SK-N-SH (cell line): ENCODE data around the gene KNDC1. TPM values are rescaled to one million over a fixed set of nuclear protein-coding genes. Genes with fewer than 3 reads are reported as not detected.
A peak's percentile ranks its signal among the peaks of the same experiment; 100 is the strongest.

Source experiments
- CTCF ChIA-PET: fragments of 300-600, 350-600 bp; formaldehyde crosslinking; extraction: SDS; loops from one replicate; lab custom pipeline; 2021; lab: Yijun Ruan, JAX
- POLR2A ChIA-PET: fragments of 350-600 bp; sonication (Branson Sonifier 250); formaldehyde crosslinking; extraction: SDS; loops from one replicate; lab custom pipeline; 2020; ENCODE audit warnings: antibody characterized with exemption, inconsistent platforms; lab: Yijun Ruan, JAX
- DNase-seq: peaks from one replicate; pipeline ENCODE4 v3.0.0; 2012
- H2AFZ ChIP-seq: fragments of 200-600 bp; sonication (generic); 2 replicates; pipeline ENCODE4 v1.8.1; 2016; ENCODE audit warnings: antibody characterized with exemption, mild to moderate bottlenecking, low read depth
- H3F3A ChIP-seq: fragments of 200-600 bp; sonication (generic); replicated peaks from 2 replicates; pipeline ENCODE3; 2016; ENCODE audit warnings: antibody characterized with exemption, mild to moderate bottlenecking; ENCODE audit not compliant: insufficient read depth
- H3K27ac ChIP-seq, 2 experiments: fragments of 200-500 bp in 1 of 2; fragments of 200-600 bp in 1 of 2; sonication (Bioruptor generic) in 1 of 2; sonication (generic), shearing (Covaris generic) in 1 of 2; 2 replicates each; pipeline versions ENCODE4 v1.5.1 to v1.6.1; 2014 to 2016; ENCODE audit warnings: low read depth in 2 of 2, inconsistent platforms in 1 of 2, low read length in 1 of 2, mild to moderate bottlenecking in 1 of 2, mixed read lengths in 1 of 2
- H3K27me3 ChIP-seq: fragments of 200-600 bp; sonication (generic), shearing (Covaris generic); 2 replicates; pipeline ENCODE4 v1.6.1; 2016; ENCODE audit warnings: mixed run types; ENCODE audit not compliant: insufficient read depth
- H3K36me3 ChIP-seq, 2 experiments: fragments of 200-500 bp in 1 of 2; fragments of 200-600 bp in 1 of 2; sonication (Bioruptor generic) in 1 of 2; sonication (generic) in 1 of 2; replicated peaks in 1 of 2; 2 replicates each; pipeline versions ENCODE3 to v1.5.1; 2014 to 2016; ENCODE audit warnings: low read length in 1 of 2, mild to moderate bottlenecking in 1 of 2; ENCODE audit not compliant: insufficient read depth in 2 of 2, control insufficient read depth in 1 of 2
- H3K4me1 ChIP-seq, 2 experiments: fragments of 200-500 bp in 1 of 2; fragments of 200-600 bp in 1 of 2; sonication (Bioruptor generic) in 1 of 2; sonication (generic), shearing (Covaris generic) in 1 of 2; 2 replicates each; pipeline versions ENCODE4 v1.5.1 to v1.6.1; 2014 to 2016; ENCODE audit warnings: low read depth in 1 of 2, low read length in 1 of 2, mixed run types in 1 of 2; ENCODE audit not compliant: insufficient read depth in 2 of 2, control insufficient read depth in 1 of 2
- H3K4me2 ChIP-seq: fragments of 200-600 bp; sonication (generic), shearing (Covaris generic); 2 replicates; pipeline ENCODE4 v1.6.1; 2017; ENCODE audit warnings: mixed run types
- H3K4me3 ChIP-seq, 2 experiments: fragments of 200-500 bp in 1 of 2; fragments of 200-600 bp in 1 of 2; sonication (Bioruptor generic) in 1 of 2; sonication (generic), shearing (Covaris generic) in 1 of 2; 2 replicates each; pipeline versions ENCODE4 v1.5.1 to v1.8.1; 2014 to 2016; ENCODE audit warnings: low read depth in 2 of 2, inconsistent platforms in 1 of 2, low read length in 1 of 2, mild to moderate bottlenecking in 1 of 2, mixed read lengths in 1 of 2, moderate library complexity in 1 of 2
- H3K79me2 ChIP-seq: fragments of 200-600 bp; sonication (generic); 2 replicates; pipeline ENCODE4 v1.8.1; 2017; ENCODE audit warnings: mild to moderate bottlenecking; ENCODE audit not compliant: insufficient read depth
- H3K9ac ChIP-seq: fragments of 200-600 bp; sonication (generic); 2 replicates; pipeline ENCODE4 v1.6.1; 2017; ENCODE audit warnings: mixed run types
- H3K9me2 ChIP-seq: fragments of 200-600 bp; sonication (generic); 2 replicates; pipeline ENCODE4 v1.6.1; 2017; ENCODE audit warnings: mixed run types
- H3K9me3 ChIP-seq: fragments of 200-600 bp; sonication (generic); 2 replicates; pipeline ENCODE4 v1.6.1; 2017; ENCODE audit warnings: mixed run types, mild to moderate bottlenecking, moderate library complexity
- H4K20me1 ChIP-seq: fragments of 200-600 bp; sonication (generic); 2 replicates; pipeline ENCODE4 v1.6.1; 2017; ENCODE audit warnings: mild to moderate bottlenecking, mixed run types; ENCODE audit not compliant: insufficient read depth
- CHD2 ChIP-seq: fragments of 150-350 bp; IDR thresholded peaks from 2 replicates; pipeline ENCODE4 v1.6.1; 2018; ENCODE audit warnings: low read length; ENCODE audit not compliant: partially characterized antibody
- EP300 ChIP-seq, 2 experiments: IDR thresholded peaks; 2 replicates each; pipeline versions ENCODE4 v1.4.0 to v1.6.1; 2012; ENCODE audit warnings: borderline replicate concordance in 1 of 2, low read depth in 1 of 2, low read length in 1 of 2
- FOXJ3 ChIP-seq: sonication (generic); formaldehyde crosslinking; IDR thresholded peaks from 2 replicates; pipeline ENCODE4 v1.5.1; 2020; ENCODE audit warnings: mild to moderate bottlenecking, missing genetic modification reagents
- GATA2 ChIP-seq: sonication (generic); formaldehyde crosslinking; IDR thresholded peaks from 2 replicates; pipeline ENCODE4 v1.5.0; 2020; ENCODE audit warnings: mild to moderate bottlenecking, missing genetic modification reagents
- JUND ChIP-seq: IDR thresholded peaks from 2 replicates; pipeline ENCODE4 v1.4.0; 2012
- MEF2A ChIP-seq: IDR thresholded peaks from 2 replicates; pipeline ENCODE4 v1.4.0; 2012; ENCODE audit warnings: low read depth, borderline replicate concordance
- MXI1 ChIP-seq: IDR thresholded peaks from 2 replicates; pipeline ENCODE4 v1.6.1; 2012; ENCODE audit warnings: mild to moderate bottlenecking, low read depth, low read length, improper control_type of control experiment
- NFIC ChIP-seq: IDR thresholded peaks from 2 replicates; pipeline ENCODE4 v1.4.0; 2012; ENCODE audit warnings: borderline replicate concordance
- NRF1 ChIP-seq: IDR thresholded peaks from 2 replicates; pipeline ENCODE4 v1.6.1; 2012; ENCODE audit warnings: low read depth, mild to moderate bottlenecking, low read length
- POLR2AphosphoS5 ChIP-seq: IDR thresholded peaks from 2 replicates; pipeline ENCODE4 v1.6.1; 2012; ENCODE audit warnings: low read depth, low read length
- TCF12 ChIP-seq: IDR thresholded peaks from 2 replicates; pipeline ENCODE4 v1.4.0; 2012
- WGBS: methylation state at CpG from one replicate; pipeline ENCODE4 v1.1.6; 2017; ENCODE audit warnings: low lambda C conversion rate; 5-methylcytosine and 5-hydroxymethylcytosine counted together
- polyA plus RNA-seq, 3 experiments: library from polyadenylated mRNA; depleted of rRNA; stranded (reverse); fragments of >200 nt; gene quantifications; 2 replicates each; pipeline ENCODE4 v1.2.3, GENCODE V29; 2012
- TF ChIP-seq, protein P1 (sequence below): fragments of 200-600 bp; sonication (generic); IDR thresholded peaks from 2 replicates; pipeline ENCODE4 v1.6.1; 2017; ENCODE audit warnings: antibody characterized with exemption, mild to moderate bottlenecking, moderate library complexity
- TF ChIP-seq, protein P2 (sequence below): IDR thresholded peaks from 2 replicates; pipeline ENCODE4 v1.6.1; 2012; ENCODE audit warnings: mild to moderate bottlenecking, low read depth, low read length, moderate library complexity
- TF ChIP-seq, protein P3 (sequence below): IDR thresholded peaks from 2 replicates; pipeline ENCODE4; 2012

KNDC1 gene
- polyA plus RNA-seq, 1 of the 3 experiments (the other 2 are of a cell fraction), result 1.4 TPM

DNA sequence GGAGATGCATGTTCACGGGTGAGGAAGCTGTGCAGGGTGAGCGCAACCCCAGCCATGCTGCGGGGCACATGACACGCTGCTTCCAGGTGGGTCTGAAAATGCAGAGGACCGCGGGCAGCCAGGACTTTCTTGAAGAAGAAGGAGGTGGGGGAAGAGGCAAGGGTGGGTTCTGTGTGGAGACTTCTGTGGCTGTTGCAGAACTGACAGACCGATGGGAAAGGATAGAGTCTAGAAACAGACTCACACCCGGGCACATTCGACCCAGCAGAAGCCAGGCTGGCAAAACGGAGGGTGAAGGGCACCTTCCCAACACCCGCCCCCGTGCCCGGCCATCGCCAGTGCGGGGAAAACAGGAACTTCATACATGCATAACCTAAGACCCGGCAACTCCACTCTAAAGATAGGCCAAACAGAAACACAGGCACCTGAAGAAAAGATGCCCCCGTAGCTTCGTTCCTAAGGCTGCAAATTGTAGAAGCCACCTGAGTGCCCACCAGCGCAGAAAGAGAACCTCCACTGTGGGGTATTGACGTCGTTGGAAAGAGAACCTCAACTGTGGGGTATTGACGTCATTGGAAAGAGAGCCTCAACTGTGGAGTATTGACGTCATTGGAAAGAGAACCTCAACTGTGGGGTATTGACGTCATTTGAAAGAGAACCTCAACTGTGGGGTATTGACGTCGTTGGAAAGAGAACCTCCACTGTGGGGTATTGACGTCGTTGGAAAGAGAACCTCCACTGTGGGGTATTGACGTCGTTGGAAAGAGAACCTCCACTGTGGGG lies 4.8 kb upstream of the KNDC1 start (continued):
- TF ChIP-seq, protein P1, sequence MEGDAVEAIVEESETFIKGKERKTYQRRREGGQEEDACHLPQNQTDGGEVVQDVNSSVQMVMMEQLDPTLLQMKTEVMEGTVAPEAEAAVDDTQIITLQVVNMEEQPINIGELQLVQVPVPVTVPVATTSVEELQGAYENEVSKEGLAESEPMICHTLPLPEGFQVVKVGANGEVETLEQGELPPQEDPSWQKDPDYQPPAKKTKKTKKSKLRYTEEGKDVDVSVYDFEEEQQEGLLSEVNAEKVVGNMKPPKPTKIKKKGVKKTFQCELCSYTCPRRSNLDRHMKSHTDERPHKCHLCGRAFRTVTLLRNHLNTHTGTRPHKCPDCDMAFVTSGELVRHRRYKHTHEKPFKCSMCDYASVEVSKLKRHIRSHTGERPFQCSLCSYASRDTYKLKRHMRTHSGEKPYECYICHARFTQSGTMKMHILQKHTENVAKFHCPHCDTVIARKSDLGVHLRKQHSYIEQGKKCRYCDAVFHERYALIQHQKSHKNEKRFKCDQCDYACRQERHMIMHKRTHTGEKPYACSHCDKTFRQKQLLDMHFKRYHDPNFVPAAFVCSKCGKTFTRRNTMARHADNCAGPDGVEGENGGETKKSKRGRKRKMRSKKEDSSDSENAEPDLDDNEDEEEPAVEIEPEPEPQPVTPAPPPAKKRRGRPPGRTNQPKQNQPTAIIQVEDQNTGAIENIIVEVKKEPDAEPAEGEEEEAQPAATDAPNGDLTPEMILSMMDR, result no peak
- TF ChIP-seq MEF2A (no peak), GATA2 (no peak), JUND (no peak), NFIC (no peak), CHD2 (no peak)
- TF ChIP-seq, protein P2, sequence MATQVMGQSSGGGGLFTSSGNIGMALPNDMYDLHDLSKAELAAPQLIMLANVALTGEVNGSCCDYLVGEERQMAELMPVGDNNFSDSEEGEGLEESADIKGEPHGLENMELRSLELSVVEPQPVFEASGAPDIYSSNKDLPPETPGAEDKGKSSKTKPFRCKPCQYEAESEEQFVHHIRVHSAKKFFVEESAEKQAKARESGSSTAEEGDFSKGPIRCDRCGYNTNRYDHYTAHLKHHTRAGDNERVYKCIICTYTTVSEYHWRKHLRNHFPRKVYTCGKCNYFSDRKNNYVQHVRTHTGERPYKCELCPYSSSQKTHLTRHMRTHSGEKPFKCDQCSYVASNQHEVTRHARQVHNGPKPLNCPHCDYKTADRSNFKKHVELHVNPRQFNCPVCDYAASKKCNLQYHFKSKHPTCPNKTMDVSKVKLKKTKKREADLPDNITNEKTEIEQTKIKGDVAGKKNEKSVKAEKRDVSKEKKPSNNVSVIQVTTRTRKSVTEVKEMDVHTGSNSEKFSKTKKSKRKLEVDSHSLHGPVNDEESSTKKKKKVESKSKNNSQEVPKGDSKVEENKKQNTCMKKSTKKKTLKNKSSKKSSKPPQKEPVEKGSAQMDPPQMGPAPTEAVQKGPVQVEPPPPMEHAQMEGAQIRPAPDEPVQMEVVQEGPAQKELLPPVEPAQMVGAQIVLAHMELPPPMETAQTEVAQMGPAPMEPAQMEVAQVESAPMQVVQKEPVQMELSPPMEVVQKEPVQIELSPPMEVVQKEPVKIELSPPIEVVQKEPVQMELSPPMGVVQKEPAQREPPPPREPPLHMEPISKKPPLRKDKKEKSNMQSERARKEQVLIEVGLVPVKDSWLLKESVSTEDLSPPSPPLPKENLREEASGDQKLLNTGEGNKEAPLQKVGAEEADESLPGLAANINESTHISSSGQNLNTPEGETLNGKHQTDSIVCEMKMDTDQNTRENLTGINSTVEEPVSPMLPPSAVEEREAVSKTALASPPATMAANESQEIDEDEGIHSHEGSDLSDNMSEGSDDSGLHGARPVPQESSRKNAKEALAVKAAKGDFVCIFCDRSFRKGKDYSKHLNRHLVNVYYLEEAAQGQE, result no peak
- TF ChIP-seq, all 33 proteins: peak for 0

DNA sequence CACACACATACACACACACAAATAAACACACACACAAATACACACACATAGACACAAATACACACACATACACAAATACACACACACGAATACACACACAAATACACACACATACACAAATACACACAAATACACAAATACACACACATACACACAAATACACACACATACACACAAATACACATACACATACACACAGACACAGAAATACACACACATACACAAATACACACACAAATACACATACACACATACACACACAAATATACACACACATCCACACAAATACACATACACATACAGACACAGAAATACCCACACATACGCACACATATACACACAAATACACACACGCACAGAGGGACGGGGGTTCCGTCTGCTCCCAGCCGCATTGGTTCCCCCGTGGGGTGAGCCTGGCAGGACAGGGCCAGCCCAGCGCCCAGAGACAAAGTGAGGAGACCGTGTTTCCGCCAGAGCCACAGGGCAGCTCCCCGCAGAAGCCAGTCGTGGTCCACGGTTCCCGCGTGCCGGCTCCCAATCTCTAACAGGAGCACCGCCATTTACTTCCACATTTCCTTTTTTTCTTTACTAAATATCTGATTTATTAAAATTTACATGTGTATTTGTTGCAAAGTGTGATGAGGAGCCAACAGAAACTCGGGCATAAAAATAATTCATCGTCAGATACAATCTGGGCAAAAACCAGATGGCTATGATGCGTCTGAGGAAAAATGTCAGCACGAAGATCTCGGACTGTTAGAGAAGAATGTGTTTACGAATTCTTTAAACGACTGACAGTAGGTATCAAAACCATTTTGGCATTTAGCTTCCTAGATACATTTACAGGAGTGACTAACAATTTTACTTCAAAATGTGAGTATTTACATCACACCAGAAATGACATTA lies 3.1 kb upstream of the KNDC1 start:
- Histone ChIP-seq H3F3A (peaks cover 4% of the 10 kb centered on the region), H3K4me1 (peaks cover 0 to 22% of the 10 kb centered on the region in 2 experiments; a peak in 1 of 4 replicates), H4K20me1 (no peaks in the 10 kb centered on the region), H3K9me3 (no peaks in the 10 kb centered on the region), H3K79me2 (no peaks in the 10 kb centered on the region), H2AFZ (no peak overlapping the region), H3K36me3 (no peaks in the 10 kb centered on the region), H3K9ac (no peak overlapping the region), H3K27me3 (0 out of 2 replicates have a peak, but pooled peaks cover 5% of the 10 kb centered on the region), H3K27ac (no peak overlapping the region; a peak in 1 of 4 replicates), H3K4me3 (peak overlapping the region in 1 of 2 experiments; percentile 14; a peak in 1 of 4 replicates), H3K4me2 (peak overlapping the region; percentile 61), H3K9me2 (no peaks in the 10 kb centered on the region)
- TF ChIP-seq MXI1 (0 out of 2 replicates have a peak, but pooled peaks have one; percentile 35), FOXJ3 (CRISPR knock-in tag) (no peak), POLR2AphosphoS5 (peak; percentile 21; the same call in 1 of the 2 replicates), TCF12 (peak; percentile 86), EP300 (IDR thresholded peaks at IDR 0.05; ENCODE audit: borderline replicate concordance in 1 of 2, low read depth in 1 of 2, low read length in 1 of 2) (peak; percentile 37 to 52; a peak in 1 of 4 replicates), NRF1 (no peak)
- TF ChIP-seq, protein P3, sequence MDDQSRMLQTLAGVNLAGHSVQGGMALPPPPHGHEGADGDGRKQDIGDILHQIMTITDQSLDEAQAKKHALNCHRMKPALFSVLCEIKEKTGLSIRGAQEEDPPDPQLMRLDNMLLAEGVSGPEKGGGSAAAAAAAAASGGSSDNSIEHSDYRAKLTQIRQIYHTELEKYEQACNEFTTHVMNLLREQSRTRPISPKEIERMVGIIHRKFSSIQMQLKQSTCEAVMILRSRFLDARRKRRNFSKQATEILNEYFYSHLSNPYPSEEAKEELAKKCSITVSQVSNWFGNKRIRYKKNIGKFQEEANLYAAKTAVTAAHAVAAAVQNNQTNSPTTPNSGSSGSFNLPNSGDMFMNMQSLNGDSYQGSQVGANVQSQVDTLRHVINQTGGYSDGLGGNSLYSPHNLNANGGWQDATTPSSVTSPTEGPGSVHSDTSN, result peak; percentile 68
- ChIA-PET POLR2A (no interaction called here), CTCF (interaction anchor here (0.9 to 3.6 kb wide), 2 partner anchors 11 to 13 kb away, joined by 3 to 13 read pairs; no protein-coding TSS in a partner anchor)
- peak; percentile 79 for DNase-seq
- WGBS, result 9% methylated on average over 24 of the region's 24 CpGs
